H9 (cell line): ENCODE data around the gene JAGN1. TPM values are rescaled to one million over a fixed set of nuclear protein-coding genes. Genes with fewer than 3 reads are reported as not detected.

Experiments
- DNase-seq: peaks from one replicate; pipeline ENCODE4 v3.0.0-alpha.2; 2017
- H2AFZ ChIP-seq: one replicate; pipeline ENCODE4 v1.6.1; 2013; ENCODE audit warnings: mild to moderate bottlenecking, low read length, control low read depth, moderate library complexity
- H2AK5ac ChIP-seq: 2 replicates; pipeline ENCODE4 v1.6.1; 2013; ENCODE audit warnings: low read length, control low read depth, mixed read lengths; ENCODE audit not compliant: insufficient read length
- H2BK120ac ChIP-seq: one replicate; pipeline ENCODE4 v1.6.1; 2013; ENCODE audit warnings: low read depth, mild to moderate bottlenecking, low read length, control low read depth, inconsistent platforms; ENCODE audit not compliant: poor library complexity, severe bottlenecking
- H2BK12ac ChIP-seq: 2 replicates; pipeline ENCODE4 v1.6.1; 2013; ENCODE audit warnings: low read length, control low read depth, mixed read lengths, low read depth; ENCODE audit not compliant: insufficient read length
- H2BK15ac ChIP-seq: 2 replicates; pipeline ENCODE4 v1.6.1; 2013; ENCODE audit warnings: low read depth, low read length, control low read depth
- H2BK20ac ChIP-seq: one replicate; pipeline ENCODE4 v1.6.1; 2013; ENCODE audit warnings: low read depth, mild to moderate bottlenecking, low read length, control low read depth, inconsistent platforms; ENCODE audit not compliant: poor library complexity, severe bottlenecking
- H2BK5ac ChIP-seq: 2 replicates; pipeline ENCODE4 v1.6.1; 2013; ENCODE audit warnings: low read length, control low read depth, mixed read lengths; ENCODE audit not compliant: insufficient read length
- H3K14ac ChIP-seq: 2 replicates; pipeline ENCODE4 v1.6.1; 2013; ENCODE audit warnings: low read length, control low read depth; ENCODE audit not compliant: insufficient read depth
- H3K18ac ChIP-seq: 2 replicates; pipeline ENCODE4 v1.6.1; 2013; ENCODE audit warnings: low read depth, mild to moderate bottlenecking, mixed read lengths, low read length, control low read depth; ENCODE audit not compliant: insufficient read length
- H3K23ac ChIP-seq: 2 replicates; pipeline ENCODE4 v1.6.1; 2013; ENCODE audit warnings: low read length, control low read depth, mixed read lengths, low read depth; ENCODE audit not compliant: insufficient read length
- H3K23me2 ChIP-seq: 2 replicates; pipeline ENCODE4 v1.6.1; 2013; ENCODE audit warnings: low read depth, mild to moderate bottlenecking, mixed read lengths, low read length, control low read depth; ENCODE audit not compliant: insufficient read length, poor library complexity, severe bottlenecking
- H3K27ac ChIP-seq: 2 replicates; pipeline ENCODE4 v1.5.1; 2013; ENCODE audit warnings: low read length, control low read depth, mixed read lengths, low read depth; ENCODE audit not compliant: insufficient read length
- H3K27me3 ChIP-seq: 2 replicates; pipeline ENCODE4 v1.6.1; 2013; ENCODE audit warnings: low read length, control low read depth, inconsistent platforms; ENCODE audit not compliant: insufficient read depth
- H3K4ac ChIP-seq: 2 replicates; pipeline ENCODE4 v1.6.1; 2013; ENCODE audit warnings: low read depth, mild to moderate bottlenecking, control low read depth, inconsistent platforms, low read length, moderate library complexity
- H3K4me1 ChIP-seq: 2 replicates; pipeline ENCODE4 v1.6.1; 2013; ENCODE audit warnings: low read length, control low read depth, inconsistent platforms; ENCODE audit not compliant: insufficient read depth
- H3K4me2 ChIP-seq: 2 replicates; pipeline ENCODE4 v1.6.1; 2013; ENCODE audit warnings: low read length, control low read depth, mixed read lengths; ENCODE audit not compliant: insufficient read length, insufficient read depth
- H3K56ac ChIP-seq: 2 replicates; pipeline ENCODE4 v1.6.1; 2013; ENCODE audit warnings: low read depth, mild to moderate bottlenecking, mixed read lengths, low read length, control low read depth; ENCODE audit not compliant: insufficient read length
- H3K79me1 ChIP-seq: 2 replicates; pipeline ENCODE4 v1.6.1; 2013; ENCODE audit warnings: low read depth, mild to moderate bottlenecking, moderate library complexity, low read length, control low read depth, inconsistent platforms; ENCODE audit not compliant: insufficient read depth, poor library complexity, severe bottlenecking
- H3K79me2 ChIP-seq: 2 replicates; pipeline ENCODE4 v1.6.1; 2013; ENCODE audit warnings: low read length, control low read depth, inconsistent platforms; ENCODE audit not compliant: insufficient read depth
- H3K9ac ChIP-seq: 2 replicates; pipeline ENCODE4 v1.6.1; 2013; ENCODE audit warnings: low read length, control low read depth, mixed read lengths; ENCODE audit not compliant: insufficient read length; ENCODE audit errors: extremely low read depth
- H3K9me3 ChIP-seq: one replicate; pipeline ENCODE4 v1.6.1; 2013; ENCODE audit warnings: low read depth, low read length, inconsistent platforms; ENCODE audit not compliant: control insufficient read depth
- H3T11ph ChIP-seq: one replicate; pipeline ENCODE4 v1.6.1; 2013; ENCODE audit warnings: mild to moderate bottlenecking, low read length, control low read depth, inconsistent platforms
- H4K20me1 ChIP-seq: one replicate; pipeline ENCODE4 v1.6.1; 2013; ENCODE audit not compliant: control insufficient read depth, insufficient read length, insufficient read depth
- H4K5ac ChIP-seq: 2 replicates; pipeline ENCODE4 v1.6.1; 2013; ENCODE audit warnings: low read depth, mild to moderate bottlenecking, mixed read lengths, low read length, control low read depth; ENCODE audit not compliant: insufficient read length
- H4K8ac ChIP-seq: replicated peaks from 2 replicates; pipeline ENCODE4 v1.6.1; 2013; ENCODE audit warnings: low read length, control low read depth, mixed read lengths, low read depth; ENCODE audit not compliant: insufficient read length
- H4K91ac ChIP-seq: 2 replicates; pipeline ENCODE4 v1.6.1; 2013; ENCODE audit warnings: low read depth, mild to moderate bottlenecking, moderate library complexity, mixed read lengths, low read length, control low read depth; ENCODE audit not compliant: insufficient read length
- H3K27ac Mint-ChIP-seq, 3 experiments: 2 replicates in 2 of 3; 3 replicates in 1 of 3; pipeline ENCODE4 v1.8.0; 2020 to 2021; ENCODE audit warnings: mixed read lengths in 3 of 3, mild to moderate bottlenecking in 1 of 3, moderate library complexity in 1 of 3
- H3K27me3 Mint-ChIP-seq: 2 replicates; pipeline ENCODE4 v1.8.0; 2021; ENCODE audit warnings: low read depth, mild to moderate bottlenecking, moderate library complexity, mixed read lengths
- H3K36me3 Mint-ChIP-seq, 3 experiments: 2 replicates in 2 of 3; 3 replicates in 1 of 3; pipeline ENCODE4 v1.8.0; 2020 to 2021; ENCODE audit warnings: low read depth in 3 of 3, mixed read lengths in 3 of 3; ENCODE audit not compliant: insufficient read depth in 1 of 3
- H3K4me1 Mint-ChIP-seq, 2 experiments: 2 replicates each; pipeline ENCODE4 v1.8.0; 2020; ENCODE audit warnings: mixed read lengths in 2 of 2
- H3K4me3 Mint-ChIP-seq, 2 experiments: 2 replicates in 1 of 2; 3 replicates in 1 of 2; pipeline ENCODE4 v1.8.0; 2020 to 2021; ENCODE audit warnings: mild to moderate bottlenecking in 2 of 2, mixed read lengths in 2 of 2, moderate library complexity in 1 of 2
- H3K9me3 Mint-ChIP-seq, 2 experiments: 2 replicates in 1 of 2; 3 replicates in 1 of 2; pipeline ENCODE4 v1.8.0; 2020; ENCODE audit warnings: mild to moderate bottlenecking in 2 of 2, mixed read lengths in 2 of 2, moderate library complexity in 1 of 2
- CTCF ChIP-seq: fragments of 200-600 bp; sonication (generic); conservative IDR thresholded peaks from 3 replicates; pipeline ENCODE4 v1.8.0; 2021; ENCODE audit warnings: antibody characterized with exemption, mild to moderate bottlenecking
- WGBS: extraction: QIAGEN DNeasy Blood & Tissue Kit; methylation state at CpG from one replicate; pipeline ENCODE4 v1.1.7; 2013; ENCODE audit warnings: missing lambda C conversion rate, low lambda C conversion rate, mixed read lengths; ENCODE audit not compliant: insufficient read length; ENCODE audit errors: extremely low coverage; 5-methylcytosine and 5-hydroxymethylcytosine counted together
- total RNA-seq: library from RNA; stranded (reverse); gene quantifications from 2 replicates; pipeline ENCODE4 v1.2.1, GENCODE V29; 2021

The JAGN1 gene
- total RNA-seq, 1 experiment from 2014 or later = 33.5 TPM

- Histone ChIP-seq H2BK120ac (no peak overlapping the region), H2BK15ac (no peak overlapping the region), H2AFZ (no peak overlapping the region), H3K79me1 (no peaks in the 10 kb centered on the region), H3K14ac (no peak overlapping the region), H3K27ac (no peak overlapping the region), H3K79me2 (no peaks in the 10 kb centered on the region), H3K4me1 (peaks cover 4% of the 10 kb centered on the region; the same call in 1 of the 2 replicates), H3K4me2 (no peak overlapping the region), H3T11ph (no peak overlapping the region), H3K18ac (no peak overlapping the region), H2BK12ac (no peak overlapping the region), H3K56ac (no peak overlapping the region), H3K23me2 (peaks cover 15% of the 10 kb centered on the region), H2BK5ac (no peak overlapping the region), H3K9me3 (no peaks in the 10 kb centered on the region), H2BK20ac (no peak overlapping the region), H2AK5ac (no peak overlapping the region), H4K5ac (no peak overlapping the region), H3K23ac (no peak overlapping the region), H3K4ac (no peak overlapping the region), H3K9ac (no peak overlapping the region), H4K20me1 (no peaks in the 10 kb centered on the region), H3K27me3 (no peaks in the 10 kb centered on the region; the same call in 1 of the 2 replicates), H4K91ac (no peak overlapping the region), H4K8ac (no peak overlapping the region)
- no CpG with 5 or more reads among the region's 8 CpGs for WGBS
- Mint-ChIP-seq H3K4me1 (peaks cover 12 to 19% of the 10 kb centered on the region in 2 experiments), H3K36me3 (peaks cover 0 to 5% (median 0%) of the 10 kb centered on the region in 3 experiments; a peak in 1 of 7 replicates), H3K27me3 (peaks cover 17% of the 10 kb centered on the region), H3K27ac (no peak overlapping the region), H3K4me3 (no peak overlapping the region), H3K9me3 (no peaks in the 10 kb centered on the region; a peak in 2 of 5 replicates)
- TF ChIP-seq CTCF = no peak
- no peak for DNase-seq
These were observed 21.5 kb downstream of the JAGN1 start for GRCh38 chr3:9911863-9912262.
